GM21367 (cell line): ENCODE data around the gene RAET1L.
"Not testable (repeated sequence)": the region's sequence is repeated elsewhere in the genome, so short reads cannot be mapped to it uniquely, and the experiment has no call there.

Experiments used
- ATAC-seq: cut with Tn5 transposase; IDR thresholded peaks from one replicate; pipeline ENCODE4 v1.9.1; 2021; ENCODE audit not compliant: unreplicated experiment

Gene RAET1L

GRCh38 chr6:149991838-149992237 is 33.5 kb downstream of the RAET1L start:
- ATAC-seq = no peak

- not testable (repeated sequence) for ATAC-seq
These were observed 33.9 kb downstream of the RAET1L start for GRCh38 chr6:149991472-149991795.

GRCh38 chr6:149990661-149991471 is 34.5 kb downstream of the RAET1L start:
- no peak for ATAC-seq

DNA sequence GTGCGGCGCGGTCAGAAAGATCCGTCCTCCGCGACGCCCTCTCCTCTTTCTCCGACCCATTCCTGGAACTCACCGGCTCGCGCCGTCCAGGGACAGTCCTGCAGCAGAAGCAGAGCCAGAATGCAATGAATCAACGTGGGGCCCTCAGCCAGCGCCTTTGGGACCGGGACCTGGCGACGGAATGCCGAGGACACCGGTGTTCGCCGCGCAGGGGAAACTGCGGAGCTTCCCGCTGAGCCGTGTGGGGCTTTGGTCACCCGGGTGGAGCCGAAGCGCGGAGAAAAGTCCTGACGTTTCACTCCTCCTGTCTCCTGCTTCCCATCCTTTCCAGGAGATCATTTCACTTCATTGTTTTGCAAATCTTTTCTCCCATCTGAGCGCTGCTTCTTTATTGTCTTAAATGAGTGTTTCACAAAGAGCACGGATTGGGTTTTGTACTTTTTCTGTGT is 35.1 kb downstream of the RAET1L start:
- ATAC-seq = no peak

DNA sequence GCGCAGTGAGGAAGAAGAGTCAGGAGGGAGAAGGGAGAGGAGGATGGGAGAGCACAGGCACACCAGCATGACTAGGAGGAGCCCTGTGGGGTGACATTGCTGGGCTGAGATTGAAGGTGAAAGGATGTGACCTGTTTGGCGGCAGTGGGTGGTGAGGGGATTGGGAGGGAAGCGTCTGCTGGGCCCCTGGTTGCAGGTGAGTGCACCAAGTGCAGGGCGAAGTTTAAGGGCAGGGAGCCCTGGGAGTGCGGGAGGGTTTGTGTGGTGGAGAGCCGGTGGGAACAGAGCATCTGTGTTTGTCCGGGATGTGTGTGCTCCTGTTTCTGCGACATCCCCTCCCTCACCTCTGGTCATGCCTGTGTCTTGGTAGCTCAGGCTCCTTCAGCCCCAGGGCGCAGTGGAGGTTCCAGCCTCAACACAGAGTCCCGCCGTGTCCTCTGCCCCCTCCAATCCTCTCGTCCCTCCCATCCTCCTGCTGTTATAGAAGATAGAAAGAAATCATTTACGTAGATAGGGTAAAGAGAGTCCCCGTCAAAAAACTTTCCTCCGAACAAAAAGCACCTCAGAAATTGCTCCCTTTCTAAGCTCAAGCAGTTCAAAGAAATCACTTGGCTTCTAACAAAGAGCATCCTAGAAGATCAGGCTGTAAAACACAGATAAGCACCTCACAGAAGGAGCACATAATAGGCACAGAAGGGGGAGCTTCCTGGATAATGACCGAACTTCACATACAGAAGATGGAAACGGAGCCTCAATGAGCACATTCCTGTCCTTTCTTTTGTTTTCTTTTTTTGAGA is 36.6 kb downstream of the RAET1L start:
- no peak for ATAC-seq

DNA sequence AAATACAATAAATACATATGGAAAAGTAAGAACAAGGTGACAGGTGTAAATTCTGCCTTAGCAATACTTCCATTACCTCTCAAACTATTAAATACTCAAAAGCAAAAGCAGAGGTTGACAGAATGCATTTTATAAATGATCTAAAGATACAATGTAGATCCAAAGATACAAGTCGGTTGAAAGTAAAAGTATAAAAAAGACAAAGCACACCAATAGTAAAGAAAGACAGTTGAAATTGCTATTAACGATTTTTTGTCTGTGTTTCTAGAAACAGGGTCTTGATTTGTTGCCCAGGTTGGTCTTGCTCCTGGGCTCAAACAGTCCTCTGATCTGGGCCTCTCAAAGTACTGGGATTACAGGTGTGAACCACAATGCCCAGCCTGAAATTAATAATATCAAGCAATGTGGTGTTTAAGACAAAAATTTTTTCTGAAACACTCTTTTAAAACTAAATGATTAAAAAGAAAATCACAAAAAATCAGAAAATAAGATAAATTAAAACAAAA is 37.7 kb downstream of the RAET1L start:
- ATAC-seq = no peak

- ATAC-seq = no peak
These were observed 39.8 kb downstream of the RAET1L start for GRCh38 chr6:149985481-149985937.

- ATAC-seq = no peak
These were observed 40.6 kb downstream of the RAET1L start for GRCh38 chr6:149984773-149985172.

DNA sequence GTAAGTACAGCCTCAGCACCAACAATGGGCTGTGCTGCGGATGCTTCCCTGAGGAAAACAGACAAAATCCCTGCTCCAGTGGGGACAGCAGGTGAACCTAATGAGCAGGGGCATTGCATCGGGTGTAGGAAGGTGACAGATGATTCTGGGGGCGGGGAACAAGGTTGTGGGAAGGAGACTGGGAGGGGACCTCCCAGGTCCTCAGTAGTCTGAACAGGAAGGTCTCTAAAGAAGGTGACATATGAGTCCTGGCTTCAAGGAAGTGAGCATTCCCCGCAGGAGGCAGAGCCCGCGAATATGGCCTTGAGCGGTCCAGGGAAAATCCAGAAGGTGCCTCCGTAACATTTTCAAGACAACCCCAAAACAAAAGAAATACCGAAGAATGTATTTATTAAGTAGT is 42.2 kb downstream of the RAET1L start:
- ATAC-seq = no peak

DNA sequence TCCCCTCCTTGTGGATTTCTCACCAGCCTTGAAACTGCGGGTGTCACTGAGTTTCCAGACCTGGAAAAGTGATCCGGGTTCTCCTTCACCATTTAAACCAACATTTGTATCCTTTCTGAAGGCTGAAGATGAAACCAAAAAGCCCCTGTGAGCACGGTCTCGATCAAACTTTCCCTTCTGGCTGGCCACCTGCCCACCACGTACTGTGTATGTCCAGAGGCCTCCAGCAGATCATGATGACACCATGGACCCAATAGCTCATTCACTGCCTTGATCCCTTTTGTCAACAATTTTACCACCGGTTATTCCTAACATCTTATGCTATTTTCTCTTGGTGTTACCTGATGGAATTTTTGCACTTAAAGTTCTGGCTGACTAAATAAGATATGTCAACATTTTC is 46.0 kb downstream of the RAET1L start:
- ATAC-seq = no peak

DNA sequence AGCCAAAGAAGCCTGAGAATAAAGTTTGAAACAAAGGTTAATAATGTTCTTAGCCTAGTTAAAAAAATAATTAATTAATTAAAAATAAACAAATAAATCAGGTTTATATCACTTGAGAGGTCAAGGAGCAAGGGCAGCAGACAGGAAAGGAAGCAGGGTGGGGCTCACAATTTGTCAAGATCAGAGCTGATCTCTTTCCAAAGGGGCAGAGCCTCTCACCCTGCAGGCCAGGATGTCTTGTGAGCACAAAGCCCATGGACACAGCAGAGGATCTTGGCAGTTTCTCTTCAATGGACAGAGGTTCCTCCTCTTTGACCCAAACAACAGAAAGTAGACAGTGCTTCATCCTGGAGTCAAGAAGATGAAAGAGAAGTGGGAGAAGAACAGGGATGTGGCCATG is 46.7 kb downstream of the RAET1L start:
- ATAC-seq = no peak

- no peak for ATAC-seq
These were observed 48.1 kb downstream of the RAET1L start for GRCh38 chr6:149977221-149977620.

DNA sequence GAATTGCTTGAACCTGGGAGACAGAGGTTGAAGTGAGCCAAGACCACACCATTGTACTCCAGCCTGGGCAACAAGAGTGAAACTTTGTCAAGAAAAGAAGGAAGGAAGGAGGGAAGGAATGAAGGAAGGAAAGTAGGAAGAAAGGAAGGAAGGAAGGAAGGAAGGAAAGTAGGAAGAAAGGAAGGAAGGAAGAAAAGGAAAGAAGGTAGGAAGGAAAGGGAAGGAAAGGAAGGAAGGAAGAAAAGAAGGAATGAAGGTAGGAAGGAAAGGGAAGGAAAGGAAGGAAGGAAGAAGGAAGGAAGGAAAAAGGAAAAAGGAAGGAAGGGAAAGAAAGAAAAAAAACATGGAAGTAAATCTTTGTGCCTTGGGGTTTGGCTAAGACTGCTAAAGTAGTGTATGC is 49.9 kb downstream of the RAET1L start:
- ATAC-seq = no peak

DNA sequence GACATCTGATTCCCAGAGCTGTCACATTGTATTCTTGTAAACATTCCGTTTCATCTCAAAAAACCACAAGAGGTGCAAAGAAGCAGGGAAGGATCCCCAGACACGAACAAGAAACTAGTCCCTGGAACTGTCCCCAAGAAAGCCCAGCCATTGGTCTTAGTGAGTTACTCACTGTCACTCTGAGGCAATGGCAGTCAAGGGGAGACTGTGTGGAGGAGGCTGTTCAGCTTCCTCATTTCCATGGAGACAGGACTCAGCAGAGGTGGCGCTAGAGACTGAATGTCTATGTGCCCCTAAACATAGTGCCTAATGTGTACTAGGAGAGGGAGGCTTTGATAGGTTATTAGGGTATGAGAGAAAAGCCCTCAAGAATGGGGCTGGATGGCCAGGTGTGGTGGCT is 50.5 kb downstream of the RAET1L start:
- no peak for ATAC-seq

DNA sequence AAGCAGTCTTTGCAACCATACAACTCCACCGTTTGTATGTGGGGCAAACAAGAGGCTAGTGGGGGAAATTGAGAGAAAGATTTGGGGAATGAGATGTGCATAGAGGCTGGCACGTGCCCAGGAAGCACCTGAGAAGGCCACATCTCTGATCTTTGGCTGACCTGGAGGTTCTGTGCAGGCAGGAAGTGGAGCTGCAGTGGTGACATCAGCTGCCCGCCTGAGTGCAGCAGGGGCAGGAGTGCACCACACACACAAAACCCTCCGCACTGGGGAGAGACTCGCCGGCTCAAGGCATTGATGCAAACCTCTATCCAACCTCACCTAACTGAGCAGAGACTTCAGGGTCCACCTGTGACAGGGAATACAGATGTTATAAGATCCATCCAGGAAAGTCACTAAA is 50.9 kb downstream of the RAET1L start:
- ATAC-seq = not testable (repeated sequence)

DNA sequence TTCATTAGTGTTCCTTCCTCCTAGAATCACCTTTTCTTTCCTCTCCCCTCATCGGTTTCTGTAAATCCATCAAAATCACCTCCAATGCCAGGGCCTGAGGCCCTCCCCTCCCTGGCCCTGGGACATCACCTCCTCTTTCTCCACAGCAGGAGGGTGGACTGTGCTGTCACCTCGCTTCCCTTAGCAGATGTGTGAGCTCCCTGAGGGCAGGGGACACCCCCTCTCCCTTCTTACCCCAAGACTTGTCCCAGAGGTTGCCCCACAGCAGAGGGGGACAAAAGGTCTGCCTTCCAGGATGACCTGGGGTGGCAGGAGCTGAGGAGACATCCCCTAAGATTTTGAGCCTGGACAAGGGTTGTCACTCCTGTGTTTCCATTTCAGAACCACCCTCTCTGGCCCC is 55.7 kb downstream of the RAET1L start:
- ATAC-seq = no peak

GRCh38 chr6:149968909-149969308 is 56.4 kb downstream of the RAET1L start:
- not testable (repeated sequence) for ATAC-seq
